SK-N-SH (cell line): ENCODE measurements around the gene ESYT3.

ENCODE experiments used
- CHD2 ChIP-seq: fragments of 150-350 bp; IDR thresholded peaks from 2 replicates; pipeline ENCODE4 v1.6.1; 2018; ENCODE audit warnings: low read length; ENCODE audit not compliant: partially characterized antibody
- CTCF ChIP-seq: fragments of 200-600 bp; sonication (generic); IDR thresholded peaks from 2 replicates; pipeline ENCODE4 v1.6.1; 2017; ENCODE audit warnings: antibody characterized with exemption, mild to moderate bottlenecking, moderate library complexity
- EP300 ChIP-seq, 2 experiments: IDR thresholded peaks; 2 replicates each; pipeline versions ENCODE4 v1.4.0 to v1.6.1; 2012; ENCODE audit warnings: borderline replicate concordance in 1 of 2, low read depth in 1 of 2, low read length in 1 of 2
- EZH2phosphoT487 ChIP-seq: fragments of 200-600 bp; sonication (generic); IDR thresholded peaks from 2 replicates; pipeline ENCODE4 v1.6.1; 2017; ENCODE audit warnings: low read depth, mixed run types, mild to moderate bottlenecking, antibody characterized with exemption, moderate library complexity, borderline replicate concordance
- FOXM1 ChIP-seq: IDR thresholded peaks from 2 replicates; pipeline ENCODE4 v1.4.0; 2012; ENCODE audit warnings: low read depth, mild to moderate bottlenecking
- IRF3 ChIP-seq: fragments of 150-350 bp; IDR thresholded peaks from 2 replicates; pipeline ENCODE4 v1.6.1; 2016; ENCODE audit warnings: mild to moderate bottlenecking, low read depth, low read length
- POLR2AphosphoS5 ChIP-seq: IDR thresholded peaks from 2 replicates; pipeline ENCODE4 v1.6.1; 2012; ENCODE audit warnings: low read depth, low read length
- TEAD4 ChIP-seq: IDR thresholded peaks from 2 replicates; pipeline ENCODE4 v1.4.0; 2012; ENCODE audit warnings: mild to moderate bottlenecking, borderline replicate concordance; ENCODE audit not compliant: insufficient read depth

GRCh38 chr3:138456961-138457862, 22.8 kb downstream of the ESYT3 start:
- TF ChIP-seq CTCF (no peak), IRF3 (no peak), FOXM1 (no peak), EZH2phosphoT487 (no peak), TEAD4 (no peak), POLR2AphosphoS5 (no peak), EP300 (IDR thresholded peaks at IDR 0.05; ENCODE audit: borderline replicate concordance in 1 of 2, low read depth in 1 of 2, low read length in 1 of 2) (no peak), CHD2 (no peak)
